H54 (cell line): Measurements from ENCODE around the gene MEST.
A peak's percentile ranks its signal among the peaks of the same experiment; 100 is the strongest.
"Not testable (repeated sequence)": the region's sequence is repeated elsewhere in the genome, so short reads cannot be mapped to it uniquely, and the experiment has no call there.

Source experiments
- DNase-seq: peaks from one replicate; pipeline ENCODE4 v3.0.0; 2011; ENCODE audit warnings: low spot score, mixed read lengths; ENCODE audit not compliant: insufficient read length
- FAIRE-seq: peaks from 3 replicates; lab custom pipeline; 2011; peaks lifted over from hg19 to GRCh38; lab: Jason Lieb, UNC
- POLR2A ChIP-seq: IDR thresholded peaks from 2 replicates; pipeline ENCODE4 v1.6.1; 2011; ENCODE audit warnings: low read depth, mild to moderate bottlenecking, low read length

Gene MEST

DNA sequence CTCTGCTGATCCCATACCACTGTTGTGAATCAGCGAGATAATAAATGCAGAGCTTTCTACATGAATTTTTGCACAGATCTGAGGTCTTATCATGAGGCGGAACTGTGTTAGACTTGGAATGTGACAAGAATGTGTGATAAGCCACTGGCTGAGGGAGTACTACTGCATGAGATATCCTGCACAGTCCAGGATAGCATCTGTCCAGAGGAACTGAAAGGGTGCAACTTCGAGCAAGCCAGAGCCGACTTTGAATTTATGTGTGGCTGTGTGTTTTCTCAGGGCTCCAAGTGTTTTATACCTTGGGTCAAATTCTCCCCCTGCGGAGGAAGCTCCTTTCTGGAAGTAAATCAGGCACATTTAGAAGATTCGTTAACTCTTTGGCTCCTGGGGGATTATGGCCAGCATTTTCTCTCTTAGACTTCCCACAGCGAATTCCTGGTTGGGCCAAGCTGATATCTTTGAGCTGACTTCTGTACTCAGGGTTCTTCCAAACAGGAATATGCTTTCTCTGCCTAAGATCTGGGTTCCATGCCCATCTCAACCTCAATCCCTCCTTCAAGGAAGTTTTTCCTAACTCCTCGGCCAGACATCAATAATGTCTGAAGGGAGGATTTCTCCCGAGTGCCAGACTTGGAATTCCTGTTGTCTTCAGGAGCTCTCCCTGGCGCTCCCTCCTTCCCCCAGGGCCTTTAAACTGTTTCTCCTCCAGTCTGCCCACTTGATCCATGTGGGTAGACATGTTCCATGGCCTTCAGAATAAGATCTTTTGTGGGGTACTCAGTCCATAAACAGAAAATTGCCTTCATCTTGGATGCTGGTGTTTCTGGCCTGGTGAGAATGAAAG lies 2.5 kb upstream of the MEST start:
- FAIRE-seq, result no peak

GRCh38 chr7:130490311-130490791 lies 1.5 kb upstream of the MEST start:
- FAIRE-seq (no peak), DNase-seq (no peak)
- TF ChIP-seq POLR2A, result no peak

More for the DNA sequence above, 2.5 kb upstream of the MEST start:
- DNase-seq, result peak; percentile 69
- no peak for TF ChIP-seq POLR2A

DNA sequence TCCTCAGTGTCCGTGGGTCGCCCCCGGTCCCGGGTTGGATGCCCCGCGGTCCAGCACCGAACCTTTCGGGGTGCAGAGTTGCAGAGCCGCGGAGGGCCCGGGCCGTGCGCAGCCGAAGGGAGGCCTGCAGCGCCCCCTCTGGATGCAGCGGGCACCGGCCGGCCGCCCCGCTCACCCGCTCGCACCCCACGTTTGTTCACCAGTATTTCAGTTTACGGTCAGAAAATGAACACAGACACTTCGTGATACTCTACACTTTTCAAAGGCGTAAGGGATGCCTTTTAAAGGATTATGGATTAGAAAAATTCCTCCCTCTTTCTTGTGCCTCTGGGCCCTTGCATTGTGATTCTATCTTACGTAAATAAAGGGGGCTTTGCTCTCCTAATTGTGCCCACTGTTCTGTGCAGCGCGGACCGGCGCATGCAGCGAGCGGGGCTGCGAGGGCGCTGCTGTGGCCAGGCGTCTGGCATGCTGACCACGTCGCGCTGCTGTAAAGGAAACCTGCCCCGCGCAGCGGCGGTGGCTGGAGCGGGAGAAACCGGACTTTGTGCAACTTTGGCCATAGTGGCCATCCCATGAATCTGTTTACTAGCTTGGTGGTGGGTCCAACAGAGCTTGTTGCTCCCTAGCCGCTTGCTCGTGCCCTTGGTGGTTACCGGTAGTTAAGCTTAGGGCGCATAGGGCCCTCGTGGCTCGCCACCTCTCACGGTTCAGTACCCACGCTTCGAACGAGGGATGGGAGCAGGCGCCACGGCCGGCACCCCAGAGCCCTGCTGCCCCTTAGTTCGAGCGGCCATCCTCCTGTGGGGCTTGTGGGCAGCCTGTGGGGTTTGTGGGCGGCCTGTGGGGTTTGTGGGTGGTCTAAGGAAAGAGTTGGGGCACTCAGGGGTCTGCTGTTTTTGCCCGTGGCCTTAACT lies 739 bp upstream of the MEST start:
- no peak for DNase-seq
- TF ChIP-seq POLR2A, result no peak
- no peak for FAIRE-seq

GRCh38 chr7:130492523-130493274 lies 814 bp downstream of the MEST start:
- DNase-seq (no peak), FAIRE-seq (no peak)
- TF ChIP-seq POLR2A, result no peak

DNA sequence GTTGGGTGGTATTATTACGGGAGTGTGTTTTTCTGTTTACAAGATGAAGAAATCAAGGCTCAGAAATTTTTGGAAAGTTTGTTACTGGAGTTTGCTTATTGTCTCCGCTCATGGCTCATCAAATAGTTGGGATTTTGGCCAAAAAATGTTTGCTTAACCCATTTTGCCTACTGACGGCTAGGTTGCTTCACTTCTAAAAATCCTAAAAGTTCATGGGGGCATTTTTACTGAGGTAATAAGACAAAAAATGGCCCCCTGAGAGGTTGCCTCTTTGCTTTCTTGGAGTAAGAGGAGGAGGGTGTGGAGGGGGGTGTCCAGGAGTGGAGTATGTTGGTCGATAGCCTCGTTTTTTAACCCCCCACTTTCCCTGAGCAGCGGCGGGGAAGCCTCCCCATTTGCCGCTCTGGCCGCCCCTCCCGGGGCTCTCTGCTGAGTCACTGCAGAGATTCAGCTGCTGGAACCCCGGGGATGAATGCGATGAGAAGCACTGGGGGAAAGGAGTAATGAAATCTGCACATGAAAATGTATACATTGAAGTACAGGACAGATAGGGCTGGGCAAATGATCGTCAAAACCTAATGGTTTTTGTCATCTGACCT lies 1.5 kb downstream of the MEST start:
- no peak for FAIRE-seq
- peak; percentile 44 for DNase-seq
- TF ChIP-seq POLR2A, result no peak

- no peak for DNase-seq
- no peak for TF ChIP-seq POLR2A
- FAIRE-seq, result no peak
These were observed 2.6 kb downstream of the MEST start for GRCh38 chr7:130494431-130494858.

GRCh38 chr7:130500463-130500862 lies 8.6 kb downstream of the MEST start:
- FAIRE-seq, result no peak
- no peak for TF ChIP-seq POLR2A
- no peak for DNase-seq

GRCh38 chr7:130500910-130501309 lies 9.0 kb downstream of the MEST start:
- DNase-seq (no peak), FAIRE-seq (no peak)
- TF ChIP-seq POLR2A, result no peak

GRCh38 chr7:130505753-130506152 lies 13.9 kb downstream of the MEST start:
- FAIRE-seq (no peak), DNase-seq (no peak)
- no peak for TF ChIP-seq POLR2A

GRCh38 chr7:130506358-130506757 lies 14.5 kb downstream of the MEST start:
- no peak for TF ChIP-seq POLR2A
- DNase-seq, result no peak
- FAIRE-seq, result no peak

DNA sequence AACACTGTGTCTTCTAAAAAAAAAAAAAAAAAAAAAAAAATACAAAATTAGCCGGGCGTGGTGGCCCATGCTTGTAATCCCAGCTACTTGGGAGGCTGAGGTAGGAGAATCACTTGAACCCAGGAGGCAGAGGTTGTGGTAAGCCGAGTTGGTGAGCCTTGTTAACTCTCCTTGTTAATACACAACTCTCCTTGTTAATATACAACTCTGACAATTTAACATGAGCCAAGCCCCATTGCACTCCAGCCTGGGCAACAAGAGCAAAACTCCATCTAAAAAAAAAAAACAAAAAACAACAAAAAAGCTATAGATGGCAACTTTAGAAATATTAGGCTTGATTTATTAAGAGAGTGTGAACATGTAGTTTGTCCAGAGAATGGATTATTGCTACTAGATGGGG lies 20.2 kb downstream of the MEST start:
- not testable (repeated sequence) for DNase-seq, FAIRE-seq

DNA sequence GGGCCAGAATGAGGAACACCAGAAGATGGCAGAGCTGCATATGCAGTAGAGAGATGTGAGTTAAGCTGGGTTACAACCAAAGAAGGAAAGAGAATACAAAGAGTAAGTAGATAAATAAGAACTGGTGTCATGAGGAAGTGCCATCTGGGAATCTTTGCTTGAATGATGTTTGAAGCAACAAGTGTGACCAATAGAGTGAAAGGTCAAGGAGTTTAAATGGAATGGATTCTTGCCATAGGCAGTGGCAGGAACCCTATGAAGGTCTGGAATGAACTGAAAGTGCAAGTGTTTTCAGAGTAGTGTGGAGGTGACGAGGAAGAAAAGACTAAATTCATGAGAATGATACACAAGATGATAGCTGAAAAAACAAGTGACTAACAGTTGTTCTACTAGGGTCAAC lies 21.6 kb downstream of the MEST start:
- DNase-seq (no peak), FAIRE-seq (no peak)
- TF ChIP-seq POLR2A, result no peak

GRCh38 chr7:130515315-130516040 lies 23.6 kb downstream of the MEST start:
- no peak for TF ChIP-seq POLR2A
- FAIRE-seq (no peak), DNase-seq (no peak)
